NK-92 (cell line): ENCODE results near the gene SALL2.

Source experiments
- DNase-seq: peaks from one replicate; lab custom pipeline; 2025; ENCODE audit not compliant: unreplicated experiment; lab: John Stamatoyannopoulos, UW

The SALL2 gene

GRCh38 chr14:21494902-21495762 lies 31.0 kb downstream of the SALL2 start:
- no peak for DNase-seq

GRCh38 chr14:21486640-21487087 lies 39.5 kb downstream of the SALL2 start:
- DNase-seq: no peak

GRCh38 chr14:21476925-21477681 lies 49.0 kb downstream of the SALL2 start, which contains the start of the genes RAB2B and TOX4:
TSS of gene RAB2B (minus strand) at chr14:21476959. CDS start at chr14:21476872, 87 bp downstream.
TSS of gene TOX4 (plus strand) at chr14:21477195. CDS start at chr14:21477279, 84 bp downstream.
- DNase-seq: peak; percentile 77

- DNase-seq: no peak
Measured at GRCh38 chr14:21476523-21476924, 49.6 kb downstream of the SALL2 start.

- no peak for DNase-seq
Measured at GRCh38 chr14:21475767-21476522, 50.2 kb downstream of the SALL2 start.
